Hepatocyte (in vitro differentiated cells): ENCODE measurements around the gene TNFRSF21.

Experiments used
- CTCF ChIP-seq: fragments of 200-600 bp; sonication (generic); IDR thresholded peaks from 2 replicates; pipeline ENCODE4 v1.5.1; 2016; ENCODE audit warnings: antibody characterized with exemption, mild to moderate bottlenecking; ENCODE audit not compliant: poor library complexity
- EZH2 ChIP-seq: fragments of 200-600 bp; sonication (generic); IDR thresholded peaks from 2 replicates; pipeline ENCODE4 v1.6.1; 2016; ENCODE audit warnings: antibody characterized with exemption, mild to moderate bottlenecking, borderline replicate concordance
- EZH2phosphoT487 ChIP-seq: fragments of 200-600 bp; sonication (generic); IDR thresholded peaks from one replicate; pipeline ENCODE4 v1.6.1; 2018; ENCODE audit warnings: antibody characterized with exemption, mild to moderate bottlenecking, low read depth, moderate library complexity; ENCODE audit not compliant: unreplicated experiment, severe bottlenecking

DNA sequence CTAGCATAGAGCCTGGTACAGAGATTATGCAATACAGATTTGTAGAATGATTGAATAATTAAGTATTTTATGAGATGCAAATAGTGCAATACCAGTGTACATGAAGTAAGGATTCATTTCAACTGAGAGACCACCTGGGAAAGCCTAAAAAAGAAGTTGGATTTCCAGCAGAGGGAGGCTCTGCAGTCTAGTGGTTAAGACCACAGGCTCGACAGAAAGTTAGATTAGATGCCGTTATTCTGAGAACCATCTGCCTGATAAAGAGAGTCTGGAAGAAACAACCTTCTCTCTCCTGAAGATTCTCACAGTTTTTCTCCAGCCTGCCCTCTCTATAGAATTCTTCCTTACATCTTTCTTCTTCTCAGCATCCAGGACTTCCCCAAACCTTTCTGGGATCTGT lies 13.6 kb upstream of the TNFRSF21 start:
- TF ChIP-seq CTCF, result no peak
- no peak for TF ChIP-seq EZH2phosphoT487
- TF ChIP-seq EZH2, result no peak
